ENCODE data around the gene IGF2R.
"Not testable (repeated sequence)": the region's sequence is repeated elsewhere in the genome, so short reads cannot be mapped to it uniquely, and the experiment has no call there.

The IGF2R gene

DNA sequence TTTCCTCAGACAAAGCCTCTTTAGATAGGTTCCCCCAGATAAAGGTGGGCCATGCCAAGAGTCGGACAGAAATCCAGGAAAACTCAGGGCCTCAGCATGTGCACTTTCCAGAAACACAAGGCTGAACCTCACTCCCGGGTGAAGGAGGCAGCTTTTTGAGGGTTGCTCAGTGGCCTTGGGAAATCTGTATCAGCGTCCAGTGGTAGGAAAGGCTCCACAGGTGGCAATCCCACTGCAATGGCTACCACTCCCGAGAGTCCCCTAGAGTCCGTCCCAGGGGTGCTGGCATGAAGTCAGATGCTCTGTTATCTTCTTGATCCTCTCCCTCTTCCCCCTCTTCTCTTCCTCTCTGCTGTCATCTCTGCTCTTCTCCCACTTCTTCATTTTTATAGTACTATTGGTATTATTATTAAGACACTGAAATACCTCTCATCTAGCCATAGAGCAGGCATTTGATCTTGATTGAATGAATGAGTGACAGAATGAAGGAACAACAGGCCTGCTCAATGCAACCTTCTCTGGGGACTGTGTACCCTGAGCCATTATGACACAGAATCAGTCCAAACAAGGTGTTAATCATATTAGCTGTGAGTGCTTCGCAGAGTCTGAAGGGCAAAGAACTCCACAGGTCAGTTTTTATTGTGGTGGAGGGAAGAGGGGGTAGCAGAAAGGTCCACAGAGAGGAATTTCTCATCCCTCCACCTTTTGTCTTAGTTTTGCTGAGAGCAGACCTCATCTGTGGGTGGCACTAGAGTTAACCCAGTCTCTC is 166.1 kb downstream of the IGF2R start:
- H3K4me3 ChIP-seq (ENCODE audit: low read depth, low read length): no peak overlapping the region
- TF ChIP-seq, protein P1, sequence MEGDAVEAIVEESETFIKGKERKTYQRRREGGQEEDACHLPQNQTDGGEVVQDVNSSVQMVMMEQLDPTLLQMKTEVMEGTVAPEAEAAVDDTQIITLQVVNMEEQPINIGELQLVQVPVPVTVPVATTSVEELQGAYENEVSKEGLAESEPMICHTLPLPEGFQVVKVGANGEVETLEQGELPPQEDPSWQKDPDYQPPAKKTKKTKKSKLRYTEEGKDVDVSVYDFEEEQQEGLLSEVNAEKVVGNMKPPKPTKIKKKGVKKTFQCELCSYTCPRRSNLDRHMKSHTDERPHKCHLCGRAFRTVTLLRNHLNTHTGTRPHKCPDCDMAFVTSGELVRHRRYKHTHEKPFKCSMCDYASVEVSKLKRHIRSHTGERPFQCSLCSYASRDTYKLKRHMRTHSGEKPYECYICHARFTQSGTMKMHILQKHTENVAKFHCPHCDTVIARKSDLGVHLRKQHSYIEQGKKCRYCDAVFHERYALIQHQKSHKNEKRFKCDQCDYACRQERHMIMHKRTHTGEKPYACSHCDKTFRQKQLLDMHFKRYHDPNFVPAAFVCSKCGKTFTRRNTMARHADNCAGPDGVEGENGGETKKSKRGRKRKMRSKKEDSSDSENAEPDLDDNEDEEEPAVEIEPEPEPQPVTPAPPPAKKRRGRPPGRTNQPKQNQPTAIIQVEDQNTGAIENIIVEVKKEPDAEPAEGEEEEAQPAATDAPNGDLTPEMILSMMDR (IDR thresholded peaks at IDR 0.05; ENCODE audit: insufficient read depth, low read depth, low read length, missing control alignments): no peak
- DNase-seq (ENCODE audit: low read depth): no peak

DNA sequence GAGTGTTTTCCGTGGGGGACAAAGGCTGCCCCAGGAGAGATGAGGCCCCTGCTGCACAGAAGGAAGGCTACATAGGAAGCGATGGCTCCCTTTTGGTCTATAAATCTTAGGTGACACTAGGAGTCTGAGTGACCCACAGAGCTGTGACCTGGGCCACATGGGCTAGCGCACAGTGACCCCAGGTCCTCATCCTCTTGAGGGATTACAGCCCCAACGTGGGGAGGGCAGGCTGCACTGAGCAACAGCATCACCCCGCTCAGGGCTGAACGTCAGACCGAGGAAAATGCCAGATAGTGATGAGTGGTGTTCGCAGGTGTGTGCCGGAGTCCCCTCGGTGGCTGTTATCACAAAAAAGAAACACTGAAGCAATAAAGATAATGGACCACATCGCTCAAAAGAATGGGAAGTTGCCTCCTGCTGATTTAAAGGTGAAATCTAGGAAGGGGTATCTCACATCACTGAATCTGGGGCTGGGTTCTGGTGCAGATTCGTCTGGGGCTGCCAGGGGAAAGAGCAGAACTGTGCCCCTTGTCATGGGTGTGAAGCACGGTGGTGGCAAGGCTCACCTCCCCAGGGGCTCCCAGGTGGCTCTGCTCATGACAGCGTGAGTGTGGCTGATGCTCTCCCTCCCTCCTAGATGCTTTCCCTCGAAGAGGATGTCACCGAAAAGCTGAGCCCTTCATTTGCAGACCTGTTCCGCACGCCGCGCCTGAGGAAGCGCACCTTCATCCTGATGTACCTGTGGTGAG is 167.2 kb downstream of the IGF2R start:
- DNase-seq (ENCODE audit: low read depth): no peak
- TF ChIP-seq, protein P1 (IDR thresholded peaks at IDR 0.05; ENCODE audit: insufficient read depth, low read depth, low read length, missing control alignments): no peak
- H3K4me3 ChIP-seq (ENCODE audit: low read depth, low read length): no peak overlapping the region

DNA sequence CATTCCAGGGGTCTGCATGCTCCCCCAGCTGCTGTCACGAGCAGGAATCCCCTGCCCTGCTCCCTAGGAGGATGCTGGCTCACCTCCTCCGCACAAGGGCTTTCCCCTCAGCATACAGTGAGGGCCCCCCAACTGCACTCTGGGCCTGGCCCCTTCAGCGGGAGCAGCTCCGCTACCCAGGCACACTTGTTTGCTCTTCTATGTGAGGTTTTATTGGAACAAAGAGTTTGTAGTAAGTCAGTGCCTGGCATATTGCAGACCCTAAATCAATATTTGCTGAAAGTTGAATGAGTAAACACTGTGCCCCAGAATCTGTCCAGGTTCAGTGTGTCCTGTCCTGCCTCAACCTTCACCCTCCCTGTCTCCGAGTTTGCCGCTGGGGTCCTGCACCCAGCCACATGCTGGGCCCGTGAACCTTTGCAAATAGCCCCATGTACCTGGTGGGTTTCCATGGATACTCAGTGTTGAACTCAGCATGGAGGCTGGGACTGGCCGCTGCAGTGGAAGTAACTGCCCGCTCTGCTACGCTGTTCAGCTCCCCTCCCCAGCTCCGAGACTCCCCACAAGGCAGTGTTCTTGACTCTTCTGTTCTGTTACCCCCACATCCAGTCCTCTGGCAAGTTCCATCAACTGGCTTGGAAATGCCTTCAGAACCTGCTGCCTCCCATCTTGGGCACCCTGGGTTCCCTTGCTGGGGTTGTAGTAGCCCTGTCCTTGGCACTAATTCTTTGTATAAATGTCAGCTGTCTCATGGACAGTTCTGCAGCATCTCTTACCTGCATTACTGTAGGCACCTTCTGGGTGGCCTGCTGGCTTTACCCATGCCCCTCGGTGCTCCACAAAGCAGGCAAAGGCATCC is 168.5 kb downstream of the IGF2R start:
- no peak for DNase-seq (ENCODE audit: low read depth)
- TF ChIP-seq, protein P1 (IDR thresholded peaks at IDR 0.05; ENCODE audit: insufficient read depth, low read depth, low read length, missing control alignments): no peak
- H3K4me3 ChIP-seq (ENCODE audit: low read depth, low read length): no peak overlapping the region

DNA sequence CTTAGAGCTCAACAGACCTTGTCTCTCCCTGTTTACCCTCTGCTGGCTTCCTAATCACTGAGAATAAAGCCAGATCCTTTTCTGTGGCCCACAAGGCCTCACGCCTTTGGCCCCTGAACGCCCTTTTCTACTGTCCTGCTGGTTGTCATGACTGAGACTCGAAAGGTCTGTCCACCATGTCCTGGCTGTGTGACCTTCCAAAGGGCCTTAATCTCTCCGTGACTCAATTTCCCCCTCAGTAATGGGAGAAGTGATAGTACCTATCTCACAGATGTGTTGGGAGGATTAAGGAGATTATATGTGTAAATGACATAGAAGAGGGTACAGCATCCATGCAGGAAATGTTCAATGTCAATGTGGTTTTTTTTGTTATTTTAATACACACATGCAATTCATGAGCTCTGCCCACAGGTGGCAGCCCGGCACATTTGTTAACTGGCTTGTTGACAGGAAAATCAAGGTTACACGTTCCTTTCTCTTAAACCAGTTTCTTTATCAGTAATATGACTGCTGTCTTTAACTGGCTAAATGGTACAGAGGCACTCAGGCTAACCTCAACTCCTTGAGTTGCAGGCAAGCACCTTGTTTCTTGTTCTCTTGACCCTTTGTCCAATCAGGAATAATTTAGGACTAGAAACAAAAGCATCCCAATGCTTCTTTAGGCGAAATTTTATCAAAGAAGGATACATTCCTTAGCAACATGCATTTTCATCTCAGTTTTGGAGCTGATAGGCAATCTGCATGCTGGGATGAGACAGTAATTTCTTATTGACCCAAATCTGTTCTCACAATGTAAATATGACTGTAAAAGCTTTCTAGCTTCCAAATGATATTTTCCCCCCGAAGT is 169.3 kb downstream of the IGF2R start:
- peak; percentile 70 for DNase-seq (ENCODE audit: low read depth)
- TF ChIP-seq, protein P1 (IDR thresholded peaks at IDR 0.05; ENCODE audit: insufficient read depth, low read depth, low read length, missing control alignments): peak; percentile 66
- no peak overlapping the region for H3K4me3 ChIP-seq (ENCODE audit: low read depth, low read length)

DNA sequence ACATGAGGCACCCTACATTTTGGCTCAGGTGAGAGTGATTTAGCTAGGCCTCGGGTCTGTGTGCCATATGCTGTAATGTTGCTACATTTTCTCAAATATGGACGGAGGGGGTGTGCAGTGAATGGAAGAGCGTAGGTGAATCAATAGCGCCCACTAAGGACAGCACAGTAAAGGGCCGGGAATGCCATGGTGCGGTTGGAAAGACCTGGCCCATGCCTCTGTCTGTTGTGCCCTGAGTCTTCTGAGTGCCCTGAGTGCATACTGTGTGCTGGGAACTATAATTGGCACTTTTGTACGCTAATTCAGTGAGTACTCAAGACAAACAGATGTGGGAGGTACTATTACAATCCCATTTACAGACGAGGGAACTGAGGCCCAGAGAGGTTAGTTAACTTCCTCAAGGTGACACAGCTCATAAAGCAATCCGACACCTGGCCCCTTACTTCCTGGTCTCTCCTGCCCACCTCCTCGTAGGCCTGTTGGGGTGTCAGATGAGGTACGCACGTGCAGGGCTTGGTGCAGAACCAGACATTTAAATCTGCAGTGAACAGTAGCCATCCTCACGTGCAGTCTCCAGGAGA is 170.0 kb downstream of the IGF2R start:
- TF ChIP-seq, protein P1 (IDR thresholded peaks at IDR 0.05; ENCODE audit: insufficient read depth, low read depth, low read length, missing control alignments): no peak
- no peak for DNase-seq (ENCODE audit: low read depth)
- H3K4me3 ChIP-seq (ENCODE audit: low read depth, low read length): no peak overlapping the region

DNA sequence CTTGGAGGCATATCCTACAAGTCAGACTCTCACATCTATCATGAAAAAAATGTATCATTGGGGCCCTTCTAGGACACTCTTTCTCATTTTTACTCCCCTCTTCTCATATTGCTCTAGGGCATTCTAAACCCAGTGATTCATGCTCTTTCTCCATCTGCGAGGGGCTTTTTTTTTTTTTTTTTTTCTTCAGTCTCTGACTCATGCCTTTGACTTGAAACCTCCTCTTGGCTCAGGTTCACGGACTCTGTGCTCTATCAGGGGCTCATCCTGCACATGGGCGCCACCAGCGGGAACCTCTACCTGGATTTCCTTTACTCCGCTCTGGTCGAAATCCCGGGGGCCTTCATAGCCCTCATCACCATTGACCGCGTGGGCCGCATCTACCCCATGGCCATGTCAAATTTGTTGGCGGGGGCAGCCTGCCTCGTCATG is 170.6 kb downstream of the IGF2R start:
- no peak overlapping the region for H3K4me3 ChIP-seq (ENCODE audit: low read depth, low read length)
- no peak for DNase-seq (ENCODE audit: low read depth)
- TF ChIP-seq, protein P1 (IDR thresholded peaks at IDR 0.05; ENCODE audit: insufficient read depth, low read depth, low read length, missing control alignments): no peak

DNA sequence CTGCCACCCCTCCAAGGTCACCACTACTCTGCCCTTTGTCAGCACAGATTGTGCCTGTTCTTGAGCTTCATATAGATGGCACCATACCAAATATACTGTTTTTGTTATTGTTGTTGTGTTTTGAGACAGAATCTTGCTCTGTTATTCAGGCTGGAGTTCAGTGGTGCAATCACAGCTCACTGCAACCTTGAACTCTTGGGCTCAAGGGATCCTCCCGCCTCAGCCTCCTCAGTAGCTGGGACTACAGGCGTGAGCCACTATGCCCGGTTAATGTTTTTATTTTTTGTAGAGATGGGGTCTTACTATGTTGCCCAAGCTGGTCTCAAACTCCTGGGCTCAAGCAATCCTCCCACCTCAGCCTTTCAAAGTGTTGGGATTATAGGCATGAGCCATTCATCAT is 171.6 kb downstream of the IGF2R start:
- H3K4me3 ChIP-seq (ENCODE audit: low read depth, low read length); DNase-seq (ENCODE audit: low read depth): not testable (repeated sequence)

All from GM12865 (cell line).